Thyroid gland (tissue), 4 donors: ENCODE results near the gene NAA35. TPM values are rescaled to one million over a fixed set of nuclear protein-coding genes. Genes with fewer than 3 reads are reported as not detected.

Experiments
- DNase-seq, 2 donors: peaks; one replicate each; pipeline ENCODE4 v3.0.0-alpha.2; 2019
- H3K27ac ChIP-seq, 3 donors: fragments of 200-600 bp; sonication (generic); 1 replicate in 2 of 3; 2 replicates in 1 of 3; pipeline ENCODE4 v1.5.1; 2016 to 2019; ENCODE audit warnings: mild to moderate bottlenecking in 1 of 3, moderate library complexity in 1 of 3
- H3K27me3 ChIP-seq: fragments of 200-600 bp; sonication (generic); one replicate; pipeline ENCODE4 v1.5.1; 2019
- H3K36me3 ChIP-seq, 2 donors: fragments of 200-600 bp; sonication (generic); one replicate each; pipeline ENCODE4 v1.5.1; 2016 to 2019
- H3K4me1 ChIP-seq, 2 donors: fragments of 200-600 bp; sonication (generic); one replicate each; pipeline ENCODE4 v1.5.1; 2017 to 2019
- H3K4me3 ChIP-seq, 3 donors: fragments of 200-600 bp; sonication (generic); replicated peaks in 1 of 3; 1 replicate in 2 of 3; 2 replicates in 1 of 3; pipeline ENCODE4 v1.5.1; 2016; ENCODE audit warnings: mild to moderate bottlenecking in 1 of 3
- H3K9me3 ChIP-seq: fragments of 200-600 bp; sonication (generic); one replicate; pipeline ENCODE4 v1.5.1; 2017
- CTCF ChIP-seq, 6 experiments: fragments of 200-600 bp in 3 of 6; fragments of 450-650 bp in 3 of 6; sonication (generic) in 3 of 6; IDR thresholded peaks; one replicate each; pipeline ENCODE4 v1.5.1; 2016 to 2019; ENCODE audit warnings: antibody characterized with exemption in 6 of 6, mild to moderate bottlenecking in 2 of 6, inconsistent platforms in 1 of 6, moderate library complexity in 1 of 6
- POLR2A ChIP-seq, 2 donors: fragments of 450-650 bp; IDR thresholded peaks; one replicate each; pipeline ENCODE4 v1.6.1; 2017; ENCODE audit warnings: antibody characterized with exemption in 2 of 2, mild to moderate bottlenecking in 2 of 2, moderate library complexity in 1 of 2
- WGBS, 2 donors: methylation state at CpG; one replicate each; pipeline ENCODE4 v1.1.5; 2017; 5-methylcytosine and 5-hydroxymethylcytosine counted together
- intact Hi-C: fragments of 100-400 bp; cut with DNase I; formaldehyde crosslinking; loops from one replicate; pipeline ENCODE4 v1.15.1; 2023
- total RNA-seq, 4 donors: library from RNA; depleted of rRNA; stranded (reverse); fragments of >200 nt; gene quantifications; one replicate each; pipeline ENCODE4 v1.2.3, GENCODE V29; 2016

Gene NAA35
- total RNA-seq, 4 donors from 2014 or later, result 23.2 to 31.1 (median 26.2) TPM

- no peaks in the 10 kb centered on the region for H3K4me1 ChIP-seq
- no peak overlapping the region for H3K27ac ChIP-seq
- intact Hi-C loops, result no loop called here
- TF ChIP-seq CTCF (IDR thresholded peaks at IDR 0.05) (no peak), POLR2A (IDR thresholded peaks at IDR 0.05) (no peak)
- H3K4me3 ChIP-seq, result no peak overlapping the region
- no peaks in the 10 kb centered on the region for H3K27me3 ChIP-seq
- no peaks in the 10 kb centered on the region for H3K36me3 ChIP-seq
- no peaks in the 10 kb centered on the region for H3K9me3 ChIP-seq
- WGBS, 2 donors, result 81 to 87% methylated on average over 7 of the region's 7 CpGs
- no peak for DNase-seq
Observed at GRCh38 chr9:86069206-86069869, 128.4 kb downstream of the NAA35 start.

Other genes with a start within 250 kb of the NAA35 start
- 10 to 100 TPM; 18.2 to 23.3 (median 22.0) TPM for gene AGTPBP1, start 199.2 kb upstream of the NAA35 start, total RNA-seq
- gene GOLM1, start 158.4 kb downstream of the NAA35 start, total RNA-seq, result 100 to 1,000 TPM in 1 of 4 donors, 10 to 100 TPM in 3; 18.2 to 112 (median 47.6) TPM